Type B pancreatic cell (in vitro differentiated cells): Measurements from ENCODE around the gene CCNB3. TPM values are rescaled to one million over a fixed set of nuclear protein-coding genes. Genes with fewer than 3 reads are reported as not detected.

Source experiments
- DNase-seq: peaks from one replicate; pipeline ENCODE4 v3.0.0; 2021; ENCODE audit warnings: mixed read lengths; ENCODE audit not compliant: unreplicated experiment; ENCODE audit errors: extremely low spot score
- H3K27ac Mint-ChIP-seq: 2 replicates; pipeline ENCODE4 v1.8.0; 2021; ENCODE audit warnings: mild to moderate bottlenecking, mixed read lengths
- H3K27me3 Mint-ChIP-seq: 2 replicates; pipeline ENCODE4 v1.8.0; 2021; ENCODE audit warnings: mixed read lengths
- H3K36me3 Mint-ChIP-seq: 2 replicates; pipeline ENCODE4 v1.8.0; 2021; ENCODE audit warnings: mixed read lengths
- H3K4me1 Mint-ChIP-seq: one replicate; pipeline ENCODE4 v1.8.0; 2021; ENCODE audit warnings: mixed read lengths; ENCODE audit not compliant: unreplicated experiment
- H3K4me3 Mint-ChIP-seq: 2 replicates; pipeline ENCODE4 v1.8.0; 2021; ENCODE audit warnings: mild to moderate bottlenecking, mixed read lengths
- H3K9me3 Mint-ChIP-seq: 2 replicates; pipeline ENCODE4 v1.8.0; 2021; ENCODE audit warnings: mixed read lengths
- total RNA-seq: library from RNA; stranded (reverse); gene quantifications from 2 replicates; pipeline ENCODE4 v1.2.1, GENCODE V29; 2021; ENCODE audit warnings: low replicate concordance
- TF ChIP-seq, protein P1 (sequence below): fragments of 200-600 bp; sonication (generic); conservative IDR thresholded peaks from 2 replicates; pipeline ENCODE4 v1.5.0; 2021; ENCODE audit warnings: antibody characterized with exemption, mild to moderate bottlenecking

Gene CCNB3
- total RNA-seq, 1 donor from 2014 or later = 0.39 TPM

DNA sequence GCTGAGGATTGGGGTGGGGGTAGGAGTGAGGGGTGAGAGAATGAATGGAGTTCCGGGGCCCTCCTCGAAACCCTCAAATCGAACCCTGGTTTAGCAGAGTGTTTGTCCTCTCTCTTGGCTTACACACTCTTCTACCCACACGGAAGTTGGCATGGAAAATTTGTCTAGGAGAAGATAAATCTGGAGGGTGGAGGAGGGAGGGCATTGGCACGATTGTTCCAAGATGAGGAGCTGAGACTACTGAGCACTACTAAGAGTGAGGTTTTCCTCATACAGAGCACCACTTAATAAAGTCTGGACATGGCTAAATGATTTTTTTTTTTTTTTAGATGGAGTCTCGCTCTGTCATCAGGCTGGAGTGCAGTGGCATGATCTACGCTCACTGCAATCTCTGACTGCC is 37.2 kb upstream of the CCNB3 start:
- Mint-ChIP-seq H3K9me3 (no peaks in the 10 kb centered on the region), H3K36me3 (no peaks in the 10 kb centered on the region), H3K27me3 (no peaks in the 10 kb centered on the region), H3K4me3 (no peak overlapping the region), H3K4me1 (no peaks in the 10 kb centered on the region), H3K27ac (no peak overlapping the region)
- no peak for DNase-seq
- TF ChIP-seq, protein P1, sequence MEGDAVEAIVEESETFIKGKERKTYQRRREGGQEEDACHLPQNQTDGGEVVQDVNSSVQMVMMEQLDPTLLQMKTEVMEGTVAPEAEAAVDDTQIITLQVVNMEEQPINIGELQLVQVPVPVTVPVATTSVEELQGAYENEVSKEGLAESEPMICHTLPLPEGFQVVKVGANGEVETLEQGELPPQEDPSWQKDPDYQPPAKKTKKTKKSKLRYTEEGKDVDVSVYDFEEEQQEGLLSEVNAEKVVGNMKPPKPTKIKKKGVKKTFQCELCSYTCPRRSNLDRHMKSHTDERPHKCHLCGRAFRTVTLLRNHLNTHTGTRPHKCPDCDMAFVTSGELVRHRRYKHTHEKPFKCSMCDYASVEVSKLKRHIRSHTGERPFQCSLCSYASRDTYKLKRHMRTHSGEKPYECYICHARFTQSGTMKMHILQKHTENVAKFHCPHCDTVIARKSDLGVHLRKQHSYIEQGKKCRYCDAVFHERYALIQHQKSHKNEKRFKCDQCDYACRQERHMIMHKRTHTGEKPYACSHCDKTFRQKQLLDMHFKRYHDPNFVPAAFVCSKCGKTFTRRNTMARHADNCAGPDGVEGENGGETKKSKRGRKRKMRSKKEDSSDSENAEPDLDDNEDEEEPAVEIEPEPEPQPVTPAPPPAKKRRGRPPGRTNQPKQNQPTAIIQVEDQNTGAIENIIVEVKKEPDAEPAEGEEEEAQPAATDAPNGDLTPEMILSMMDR = no peak

DNA sequence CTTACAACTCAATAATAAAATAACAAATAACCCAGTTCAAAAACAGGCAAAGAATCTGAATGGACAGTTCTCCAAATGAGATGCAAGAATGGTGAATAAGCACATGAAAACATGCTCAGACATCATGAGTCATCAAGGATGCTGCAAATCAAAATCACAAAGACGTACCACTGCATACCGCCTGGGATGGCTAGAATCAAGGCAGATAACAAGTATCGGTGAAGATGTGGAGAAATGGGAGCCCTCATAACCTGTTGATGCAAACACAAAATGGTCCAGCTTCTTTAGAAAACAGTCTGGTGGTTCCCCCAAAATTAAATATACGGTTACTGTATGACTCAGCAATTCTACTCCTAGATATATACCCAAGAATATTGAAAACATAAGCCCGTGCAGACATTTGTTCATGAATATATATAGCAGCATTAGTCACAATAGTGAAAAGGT is 36.3 kb upstream of the CCNB3 start:
- no peak for DNase-seq
- Mint-ChIP-seq H3K27ac (no peak overlapping the region), H3K4me3 (no peak overlapping the region), H3K4me1 (no peaks in the 10 kb centered on the region), H3K27me3 (no peaks in the 10 kb centered on the region), H3K9me3 (no peaks in the 10 kb centered on the region), H3K36me3 (no peaks in the 10 kb centered on the region)
- TF ChIP-seq, protein P1 = no peak

DNA sequence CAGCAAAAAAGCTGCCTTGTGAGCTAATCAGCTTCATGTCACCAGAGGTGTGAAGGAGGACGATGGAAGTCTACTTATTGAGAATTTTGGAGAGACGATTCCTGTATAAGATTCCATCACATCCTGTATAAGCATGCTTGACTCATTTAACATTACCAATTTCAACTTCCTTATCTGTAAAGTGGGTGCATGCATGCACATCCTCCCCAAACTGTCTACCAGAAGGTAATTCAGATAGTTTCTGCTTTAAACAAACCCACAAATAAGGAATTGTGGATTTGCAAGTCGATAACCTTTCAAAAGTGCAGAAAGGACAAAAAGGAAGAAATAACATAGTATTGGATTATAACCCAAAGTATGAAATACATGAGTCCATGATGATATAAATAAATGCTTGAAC is 34.8 kb upstream of the CCNB3 start:
- H3K9me3 Mint-ChIP-seq = no peaks in the 10 kb centered on the region
- H3K36me3 Mint-ChIP-seq = no peaks in the 10 kb centered on the region
- no peak overlapping the region for H3K4me3 Mint-ChIP-seq
- no peaks in the 10 kb centered on the region for H3K27me3 Mint-ChIP-seq
- DNase-seq = no peak
- TF ChIP-seq, protein P1 = no peak
- no peaks in the 10 kb centered on the region for H3K4me1 Mint-ChIP-seq
- no peak overlapping the region for H3K27ac Mint-ChIP-seq

DNA sequence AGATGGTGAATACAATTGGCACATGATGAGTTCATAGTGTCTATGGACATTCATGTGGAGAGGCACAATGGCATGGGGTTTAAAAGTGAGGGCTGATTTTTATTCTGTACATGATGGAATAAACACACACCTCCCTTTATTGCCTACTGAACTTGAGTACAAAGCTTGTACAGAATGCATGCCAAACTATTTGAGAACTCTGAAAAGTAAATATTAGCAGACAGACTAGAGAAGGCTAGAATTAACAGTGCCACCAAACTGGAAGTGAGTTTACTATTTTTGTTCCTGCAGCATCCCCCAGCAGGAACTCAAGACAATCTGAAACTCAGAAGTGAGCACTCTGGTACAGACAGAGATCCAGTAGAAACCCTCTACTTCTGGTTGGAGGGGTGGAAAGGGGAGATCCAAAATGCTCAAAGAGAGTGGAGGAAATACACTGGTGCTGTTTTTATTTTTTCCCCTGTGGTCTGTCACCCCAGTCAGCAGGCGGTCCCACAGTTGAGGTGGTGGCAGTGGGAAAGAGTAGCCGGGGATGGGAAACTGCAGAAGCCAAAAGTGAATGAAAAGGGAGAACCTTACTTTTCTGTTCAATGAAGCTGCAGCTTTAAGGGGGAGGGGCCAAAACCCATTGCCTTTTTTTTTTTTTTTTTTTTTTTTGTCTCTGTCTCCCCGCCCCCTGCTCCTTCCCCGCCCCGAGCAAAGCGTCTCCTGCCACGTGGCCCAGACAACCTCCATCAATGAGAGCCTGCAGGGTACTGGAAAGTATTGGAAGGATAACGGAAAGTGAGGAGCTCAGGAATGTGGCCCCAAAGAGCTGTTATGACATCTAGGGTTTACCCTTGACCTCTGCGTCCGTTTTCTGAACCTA is 24.3 kb upstream of the CCNB3 start:
- H3K27me3 Mint-ChIP-seq = no peaks in the 10 kb centered on the region
- TF ChIP-seq, protein P1 = no peak
- H3K4me1 Mint-ChIP-seq = no peaks in the 10 kb centered on the region
- DNase-seq = no peak
- H3K9me3 Mint-ChIP-seq = no peaks in the 10 kb centered on the region
- H3K36me3 Mint-ChIP-seq = no peaks in the 10 kb centered on the region
- H3K27ac Mint-ChIP-seq = no peak overlapping the region
- no peak overlapping the region for H3K4me3 Mint-ChIP-seq

DNA sequence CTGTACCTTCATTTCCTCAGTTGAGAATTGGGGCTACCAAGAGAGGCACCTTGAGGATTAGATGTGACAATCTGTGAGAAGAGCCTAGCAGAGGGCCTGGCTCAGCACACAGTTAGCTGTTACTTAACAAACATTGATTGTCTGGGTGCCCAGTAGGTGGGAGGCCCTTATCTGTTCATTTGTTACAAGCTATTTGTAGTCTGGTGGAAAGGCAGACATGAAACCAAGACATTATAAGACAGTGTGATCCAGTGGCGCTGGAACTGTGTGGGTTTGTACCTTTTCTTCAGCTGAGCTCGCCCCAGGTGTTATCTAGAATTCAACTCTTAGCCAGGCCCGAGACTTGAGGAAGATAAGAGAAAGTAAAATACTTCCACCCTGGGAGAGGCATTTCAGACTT is 20.7 kb upstream of the CCNB3 start:
- Mint-ChIP-seq H3K9me3 (no peaks in the 10 kb centered on the region), H3K27me3 (no peaks in the 10 kb centered on the region), H3K27ac (no peak overlapping the region), H3K4me3 (no peak overlapping the region), H3K36me3 (no peaks in the 10 kb centered on the region), H3K4me1 (peaks cover 3% of the 10 kb centered on the region)
- DNase-seq = no peak
- TF ChIP-seq, protein P1 = no peak
